HG03135 (cell line): ENCODE results near the gene EZR.
"Not testable (repeated sequence)": the region's sequence is repeated elsewhere in the genome, so short reads cannot be mapped to it uniquely, and the experiment has no call there.

Experiments
- ATAC-seq: cut with Tn5 transposase; IDR thresholded peaks from one replicate; pipeline ENCODE4 v1.9.1; 2021; ENCODE audit warnings: mild to moderate bottlenecking, moderate library complexity; ENCODE audit not compliant: unreplicated experiment

EZR gene

GRCh38 chr6:158843751-158844683, 24.8 kb upstream of the EZR start:
- no peak for ATAC-seq

DNA sequence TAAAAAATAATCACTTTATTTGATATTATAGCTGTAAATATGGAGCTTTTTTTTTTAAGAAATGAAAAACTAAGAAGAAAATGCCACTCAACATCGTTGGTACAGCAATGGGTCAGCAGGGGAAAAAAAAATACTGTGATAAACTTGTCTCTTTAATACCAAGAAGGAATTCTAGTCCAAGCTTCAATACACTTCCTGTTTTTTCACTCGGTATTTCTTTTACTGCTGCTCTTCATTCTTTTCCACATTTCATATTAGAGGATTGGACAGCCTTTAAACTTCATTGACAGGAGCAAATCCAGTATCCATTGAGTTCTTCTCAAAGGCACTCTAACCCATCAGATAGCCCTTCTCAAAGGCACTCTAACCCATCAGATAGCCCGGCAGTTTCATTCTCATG, 22.2 kb upstream of the EZR start:
- ATAC-seq: no peak

- ATAC-seq: no peak
Observed at GRCh38 chr6:158840465-158840864, 21.3 kb upstream of the EZR start.

- ATAC-seq: no peak
Observed at GRCh38 chr6:158839796-158840195, 20.6 kb upstream of the EZR start.

GRCh38 chr6:158838790-158839189, 19.6 kb upstream of the EZR start:
- ATAC-seq: not testable (repeated sequence)

GRCh38 chr6:158837684-158838625, 18.8 kb upstream of the EZR start:
- no peak for ATAC-seq

- ATAC-seq: no peak
Observed at GRCh38 chr6:158836625-158837311, 17.6 kb upstream of the EZR start.

GRCh38 chr6:158835616-158836221, 16.6 kb upstream of the EZR start:
- ATAC-seq: no peak

- no peak for ATAC-seq
Observed at GRCh38 chr6:158834675-158835385, 15.7 kb upstream of the EZR start.

DNA sequence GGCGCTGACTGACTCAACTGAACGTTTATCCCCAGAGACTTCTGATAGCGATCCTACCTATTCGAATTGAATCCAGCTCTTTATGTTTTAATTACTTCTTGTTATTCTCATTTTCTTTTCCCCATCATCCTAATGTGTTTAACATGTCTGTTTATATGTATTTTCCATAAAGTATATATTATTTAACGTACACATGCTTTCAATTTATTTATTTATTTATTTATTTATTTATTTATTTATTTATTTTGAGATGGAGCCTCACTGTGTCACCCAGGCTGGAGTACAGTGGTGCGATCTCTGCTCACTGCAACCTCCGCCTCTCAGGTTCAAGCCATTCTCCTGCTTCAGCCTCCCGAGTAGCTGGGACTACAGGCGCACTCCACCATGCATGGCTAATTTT, 13.6 kb upstream of the EZR start:
- not testable (repeated sequence) for ATAC-seq

DNA sequence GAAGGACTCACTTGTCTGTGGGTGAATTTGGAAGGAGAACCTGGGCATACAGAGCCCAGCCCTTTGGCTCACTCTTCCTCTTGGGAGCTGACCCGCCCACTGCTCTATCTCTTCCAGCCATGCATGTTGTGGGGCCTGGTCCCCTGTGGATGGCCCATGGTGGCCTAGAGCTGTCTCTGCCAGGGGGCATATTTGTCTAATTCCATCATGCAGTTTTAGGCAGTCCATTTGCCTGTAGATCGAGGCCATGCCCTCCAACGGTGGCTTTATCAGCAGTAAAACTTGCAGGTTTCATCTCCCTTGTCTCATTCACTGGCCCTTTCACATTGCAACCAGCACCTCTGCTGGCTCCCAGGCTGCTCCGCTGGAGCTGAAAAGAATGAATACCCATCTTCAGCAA, 12.9 kb upstream of the EZR start:
- ATAC-seq: no peak

GRCh38 chr6:158831571-158831970, 12.4 kb upstream of the EZR start:
- ATAC-seq: no peak

GRCh38 chr6:158830736-158831135, 11.6 kb upstream of the EZR start:
- ATAC-seq: no peak

DNA sequence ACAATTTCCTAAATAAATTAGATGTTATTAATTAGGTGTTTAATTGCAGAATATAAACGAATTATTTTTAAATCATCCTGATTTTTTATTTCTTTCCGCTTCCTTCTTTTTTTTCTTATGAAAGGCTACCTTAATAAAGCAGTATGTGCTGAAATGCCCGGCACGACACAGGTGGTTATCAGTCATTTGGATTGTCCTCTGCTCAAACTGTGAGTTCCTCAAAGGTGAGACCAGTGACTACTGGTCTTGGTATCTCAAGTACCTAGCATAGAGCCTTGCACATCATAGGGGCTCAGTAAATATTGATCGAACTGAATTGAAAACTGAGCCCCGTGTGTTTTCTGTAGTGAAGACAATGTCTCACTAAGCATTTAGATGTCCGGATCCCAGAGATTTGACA, 9.6 kb upstream of the EZR start:
- ATAC-seq: no peak

GRCh38 chr6:158826819-158827501, 7.8 kb upstream of the EZR start:
- no peak for ATAC-seq

- no peak for ATAC-seq
Observed at GRCh38 chr6:158825951-158826306, 6.8 kb upstream of the EZR start.

DNA sequence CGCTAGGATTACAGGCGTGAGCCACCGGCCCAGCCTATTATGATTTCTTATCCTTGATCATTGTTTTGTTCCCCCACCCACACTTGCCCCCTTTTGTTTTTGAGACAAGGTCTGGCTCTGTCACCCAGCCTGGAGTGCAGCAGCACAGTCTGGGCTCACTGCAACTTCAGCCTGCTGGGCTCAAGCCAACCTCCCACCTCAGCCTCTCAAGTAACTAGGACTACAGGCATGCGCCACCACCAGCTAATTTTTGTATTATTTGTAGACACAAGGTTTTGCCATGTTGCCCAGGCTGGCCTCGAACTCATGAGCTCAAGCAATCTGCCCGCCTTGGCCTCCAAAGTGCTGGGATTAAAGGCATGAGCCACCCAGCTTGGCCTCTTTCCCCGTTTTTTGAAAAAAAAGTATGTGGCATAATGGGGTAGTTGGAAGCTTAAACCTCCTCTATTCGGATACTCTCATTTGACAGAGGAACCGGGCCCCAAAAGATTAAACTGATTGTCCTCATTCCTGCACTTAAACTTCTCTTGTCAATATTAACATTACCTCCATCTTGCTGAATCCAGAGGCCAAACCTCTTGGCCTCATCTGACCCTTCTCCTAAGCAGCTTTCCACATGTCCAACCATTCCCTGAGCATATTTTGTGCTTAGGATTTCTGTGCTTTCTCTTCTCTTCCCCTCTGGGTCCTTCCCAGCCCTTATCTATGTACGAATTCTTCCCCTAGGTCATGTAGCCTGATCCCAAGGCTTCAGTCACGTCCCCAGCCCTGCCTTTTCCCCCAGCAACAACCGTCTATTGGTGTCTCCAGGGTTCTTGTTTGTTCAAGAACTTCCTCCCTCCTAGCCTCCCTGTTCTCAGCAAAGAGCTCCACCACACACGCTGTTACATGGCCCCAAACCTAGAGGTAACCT, 6.1 kb upstream of the EZR start:
- ATAC-seq: no peak

DNA sequence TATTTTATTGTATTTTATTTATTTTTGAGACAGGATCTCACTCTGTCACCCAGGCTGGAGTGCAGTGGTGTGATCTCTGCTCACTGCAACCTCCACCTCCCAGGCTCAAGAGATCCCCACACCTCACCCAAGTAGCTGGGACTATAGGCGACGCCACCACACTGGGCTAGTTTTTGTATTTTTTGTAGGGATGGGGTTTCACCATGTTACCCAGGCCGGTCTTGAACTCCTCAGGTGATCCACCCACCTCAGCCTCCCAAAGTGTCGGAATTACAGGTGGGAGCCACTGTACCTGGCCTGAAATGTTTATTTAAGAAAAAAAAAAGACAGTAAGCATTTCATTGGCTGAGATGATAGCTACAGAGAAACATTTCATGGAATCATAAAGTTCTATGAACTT, 4.4 kb upstream of the EZR start:
- not testable (repeated sequence) for ATAC-seq
